G401.6 (cell line): Measurements from ENCODE around the gene TLE5.
"Not testable (repeated sequence)": the region's sequence is repeated elsewhere in the genome, so short reads cannot be mapped to it uniquely, and the experiment has no call there.

Experiments
- FAIRE-seq: peaks from 2 replicates; lab custom pipeline; 2012; peaks lifted over from hg19 to GRCh38; lab: Jason Lieb, UNC

TLE5 gene

GRCh38 chr19:3024870-3025548, 37.3 kb downstream of the TLE5 start:
- FAIRE-seq, result no peak

DNA sequence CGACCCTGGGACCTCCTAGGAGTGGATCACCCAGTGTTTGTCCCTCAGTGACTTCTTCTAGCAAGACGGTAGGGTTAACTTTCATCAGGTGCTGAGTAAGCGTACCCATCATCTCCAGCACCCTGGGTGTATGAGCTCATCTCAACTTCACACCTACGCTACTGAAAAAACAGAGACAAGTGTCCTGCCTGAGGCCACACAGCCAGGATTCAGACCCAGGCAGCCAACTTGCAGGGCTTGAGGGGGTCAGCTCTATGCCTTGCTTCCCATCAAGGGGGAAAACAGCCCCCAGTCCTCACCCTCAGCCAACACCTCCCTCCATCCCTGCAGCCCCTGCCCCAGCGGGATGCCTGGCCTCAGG, 37.8 kb downstream of the TLE5 start:
- no peak for FAIRE-seq

DNA sequence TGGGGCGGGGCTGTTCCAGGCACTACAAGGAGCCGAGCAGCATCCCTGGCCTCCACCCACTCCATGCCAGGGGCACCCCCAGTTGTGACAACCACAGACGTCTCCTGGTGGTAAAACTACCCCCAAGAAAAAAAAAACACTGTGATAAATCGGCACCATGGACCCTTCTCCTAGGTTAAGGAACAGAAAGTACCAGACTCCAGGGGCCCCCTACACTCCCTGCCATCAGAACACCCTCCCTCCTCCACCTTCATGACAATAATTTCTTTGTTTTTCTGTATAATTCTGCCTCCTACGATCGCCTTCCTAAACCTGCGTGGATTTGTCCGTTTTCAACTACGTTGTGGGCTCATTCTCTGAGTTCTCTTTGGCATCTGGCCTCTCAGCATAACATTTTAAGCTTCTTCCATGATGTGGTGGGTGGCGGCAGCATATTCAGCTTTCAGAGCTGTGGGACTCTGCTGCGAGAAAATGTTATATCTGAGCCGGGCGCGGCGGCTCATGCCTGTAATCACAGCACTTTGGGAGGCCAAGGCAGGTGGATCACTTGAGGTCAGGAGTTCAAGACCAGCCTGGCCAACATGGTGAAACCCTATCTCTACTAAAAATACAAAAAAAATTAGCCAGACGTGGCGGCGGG, 41.9 kb downstream of the TLE5 start:
- FAIRE-seq, result no peak

DNA sequence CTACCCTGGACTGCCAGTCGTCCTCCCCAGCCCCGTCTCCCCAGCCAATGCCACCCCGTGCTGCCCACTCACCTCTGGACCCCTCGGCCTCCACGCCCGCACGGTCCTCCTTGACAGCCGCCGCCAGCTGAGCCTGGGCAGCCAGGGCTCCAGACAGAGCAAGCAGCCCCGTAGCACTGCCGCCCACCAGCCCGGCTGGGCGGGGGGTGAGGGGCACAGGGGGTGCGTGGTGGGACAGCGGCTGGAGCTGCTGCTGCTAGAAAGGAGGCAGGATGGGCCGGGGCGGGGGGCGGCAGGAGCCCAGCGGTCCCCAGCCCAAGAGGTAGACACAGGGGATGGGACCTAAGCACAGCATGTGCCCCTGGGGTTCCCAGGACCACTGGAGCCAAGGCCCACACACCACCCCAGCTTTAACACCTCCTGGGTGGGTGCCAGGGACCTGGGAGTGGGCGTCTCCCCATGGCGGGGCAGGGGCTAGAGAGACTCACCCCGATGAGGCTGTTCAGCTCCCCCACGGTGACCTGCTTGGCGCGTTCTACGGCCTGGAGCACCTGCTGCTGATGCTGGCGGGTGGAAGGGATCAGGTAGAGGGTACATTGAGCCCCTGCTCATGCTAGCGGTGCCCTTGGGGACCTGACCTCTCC, 43.0 kb downstream of the TLE5 start:
- FAIRE-seq, result no peak

GRCh38 chr19:3017923-3018322, 44.4 kb downstream of the TLE5 start:
- no peak for FAIRE-seq

- FAIRE-seq, result no peak
Observed at GRCh38 chr19:3015126-3016057, 46.9 kb downstream of the TLE5 start.

DNA sequence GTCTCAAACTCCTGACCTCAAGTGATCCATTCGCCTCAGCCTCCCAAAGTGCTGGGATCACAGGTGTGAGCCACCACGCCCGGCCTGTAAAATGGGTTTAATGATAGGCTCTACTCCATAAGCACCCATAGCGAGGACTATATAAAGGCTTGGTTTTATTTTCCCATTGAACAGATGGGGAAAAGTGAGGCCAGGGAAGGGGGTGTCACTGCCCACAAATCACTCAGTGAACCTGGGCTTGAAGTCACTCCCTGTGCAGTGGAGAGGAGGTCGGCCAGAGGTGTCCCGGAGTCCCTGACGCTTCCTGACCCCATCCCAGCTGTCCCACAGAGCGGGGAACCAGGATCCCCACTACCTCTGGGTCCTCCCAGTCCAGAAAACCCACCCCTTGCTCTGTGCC, 48.2 kb downstream of the TLE5 start:
- no peak for FAIRE-seq

- no peak for FAIRE-seq
Observed at GRCh38 chr19:3013263-3013725, 49.0 kb downstream of the TLE5 start.

DNA sequence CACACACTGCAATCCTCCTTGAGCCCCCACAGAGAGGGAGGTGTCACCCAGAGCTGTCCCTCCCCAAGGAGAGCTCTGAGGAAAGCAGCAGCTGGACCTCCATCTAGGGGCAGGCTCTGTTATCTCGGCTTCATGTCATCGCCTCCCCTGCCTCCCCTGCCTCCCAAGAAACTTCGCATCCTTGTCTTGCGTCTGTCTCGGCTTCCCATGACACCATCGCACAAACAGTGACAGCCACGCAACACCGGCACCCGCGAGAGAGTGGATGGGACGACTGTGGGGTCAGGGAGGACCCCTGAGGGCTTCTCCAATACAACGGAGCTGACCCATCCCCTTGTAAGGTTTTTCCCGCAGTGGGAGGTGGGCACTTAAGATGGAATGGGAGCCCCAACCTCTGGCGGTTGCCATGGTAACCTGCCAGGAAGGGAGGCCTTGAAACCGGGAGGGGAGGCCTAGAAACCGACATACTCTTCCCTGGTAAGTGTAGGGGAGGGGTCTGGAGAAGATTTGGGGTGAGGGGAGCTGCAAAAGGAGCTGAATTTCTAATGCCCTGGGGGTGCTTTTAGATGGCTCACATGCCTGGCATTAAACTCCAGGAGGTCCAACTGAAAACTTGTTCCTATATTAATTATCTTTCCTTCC, 49.6 kb downstream of the TLE5 start:
- FAIRE-seq, result no peak

DNA sequence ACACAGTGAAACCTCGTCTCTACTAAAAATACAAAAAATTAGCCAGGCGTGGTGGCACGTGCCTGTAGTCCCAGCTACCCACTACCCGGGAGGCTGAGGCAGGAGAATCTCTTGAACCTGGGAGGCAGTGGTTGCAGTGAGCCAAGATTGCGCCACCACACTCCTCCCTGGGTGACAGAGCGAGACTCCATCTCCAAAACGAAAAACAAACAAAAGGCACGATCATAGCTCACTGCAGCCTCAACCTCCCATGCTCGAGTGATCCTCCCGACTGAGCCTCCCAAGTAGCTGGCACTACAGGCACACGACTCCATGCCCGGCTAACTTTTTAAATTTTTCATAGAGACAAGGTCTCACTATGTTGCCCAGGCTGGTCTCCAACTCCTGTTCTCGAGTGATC, 50.2 kb downstream of the TLE5 start:
- FAIRE-seq, result not testable (repeated sequence)

DNA sequence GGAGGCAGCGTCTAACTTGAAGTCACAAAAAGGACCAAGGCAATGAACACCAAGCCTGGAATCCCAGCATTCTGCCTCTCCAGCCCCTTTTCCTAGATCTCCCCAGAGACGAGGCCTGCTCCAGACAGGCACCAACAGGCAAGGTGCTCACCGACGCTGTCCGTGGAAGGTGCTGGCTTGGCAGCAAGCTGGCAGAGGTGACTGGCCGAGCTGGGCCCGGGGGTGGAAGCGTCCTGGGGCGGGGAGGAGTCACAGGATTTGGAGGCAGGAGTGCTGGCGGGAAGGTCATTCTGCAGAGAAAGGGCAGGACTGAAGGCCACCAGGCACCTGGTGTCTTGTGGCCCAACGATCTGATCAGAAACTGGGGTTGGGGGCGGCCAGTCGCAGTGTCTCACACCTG, 51.4 kb downstream of the TLE5 start:
- FAIRE-seq, result no peak

DNA sequence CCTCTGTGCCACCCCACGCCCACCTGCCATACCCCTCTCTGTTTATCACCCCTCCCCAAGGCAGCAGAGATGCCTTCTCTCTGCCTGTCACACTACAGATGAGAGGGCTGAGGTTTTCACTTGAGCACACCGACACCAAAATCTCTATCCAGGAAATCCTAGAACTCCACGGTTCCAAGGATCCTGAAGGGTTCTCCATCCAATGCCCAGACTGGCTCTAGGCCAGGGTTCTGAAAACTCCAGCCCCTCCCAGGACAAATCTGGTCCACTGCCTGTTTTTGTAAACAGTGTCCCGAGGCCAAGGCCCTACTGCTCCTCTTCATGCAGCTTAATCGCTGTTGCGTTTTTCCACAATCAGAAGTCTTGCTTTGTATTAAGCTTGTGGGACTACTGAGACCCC, 53.3 kb downstream of the TLE5 start:
- FAIRE-seq, result no peak

GRCh38 chr19:3007975-3008374, 54.3 kb downstream of the TLE5 start:
- FAIRE-seq, result no peak

DNA sequence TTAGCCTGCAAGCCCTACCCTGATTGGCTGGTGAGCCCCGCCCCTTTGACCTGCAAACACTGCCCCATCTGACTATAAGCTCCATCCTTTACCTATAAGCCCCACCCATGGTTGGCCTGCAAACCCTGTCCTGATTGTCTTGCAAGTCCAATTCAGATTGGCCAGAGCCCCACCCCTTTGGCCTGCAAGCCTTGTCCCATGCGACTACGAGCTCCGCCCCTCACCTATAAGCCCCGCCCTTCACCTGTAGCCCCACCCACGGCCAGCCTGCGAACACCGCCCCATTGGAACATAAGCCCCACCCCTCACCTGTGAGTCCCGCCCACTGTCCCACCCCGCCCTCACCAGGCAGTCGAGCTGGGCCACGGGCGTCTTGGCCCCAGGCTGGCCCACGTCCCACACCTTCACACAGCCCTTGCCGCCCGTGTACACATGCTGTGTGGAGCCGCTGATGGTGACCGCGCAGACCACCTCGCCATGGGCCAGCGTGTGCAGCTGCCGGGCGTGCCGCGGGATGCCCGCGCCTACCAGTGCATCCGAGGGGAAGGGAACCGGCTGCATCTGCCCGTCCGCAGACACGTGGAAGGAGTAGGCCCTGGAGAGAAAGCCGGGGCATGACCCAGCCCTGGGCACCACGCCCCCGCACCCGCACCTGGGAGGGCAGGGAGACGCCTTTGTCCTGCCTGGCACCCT, 56.1 kb downstream of the TLE5 start:
- no peak for FAIRE-seq

GRCh38 chr19:3005345-3005744, 57.0 kb downstream of the TLE5 start:
- FAIRE-seq, result no peak

DNA sequence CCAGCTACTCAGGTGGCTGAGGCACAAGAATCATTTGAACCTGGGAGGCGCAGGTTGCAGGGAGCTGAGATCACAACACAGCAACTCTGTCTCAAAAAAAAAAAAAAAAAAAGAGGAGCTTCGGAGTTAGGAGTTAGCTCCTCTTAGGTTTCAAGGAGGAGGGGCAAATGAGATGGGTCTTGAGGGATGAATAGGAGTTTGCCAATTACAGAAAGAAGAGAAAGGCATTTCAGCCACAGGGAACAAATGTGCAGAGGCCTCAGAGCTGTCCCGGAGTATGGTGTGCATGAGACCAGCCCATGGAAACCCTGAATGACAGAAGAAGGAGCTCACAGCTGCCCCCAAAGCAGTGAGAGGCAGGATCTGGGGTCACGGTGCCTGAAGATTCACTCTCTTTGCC, 57.8 kb downstream of the TLE5 start:
- no peak for FAIRE-seq

GRCh38 chr19:3003046-3003445, 59.2 kb downstream of the TLE5 start:
- FAIRE-seq, result no peak
